H9 (cell line): ENCODE measurements around the gene MGAT5. TPM values are rescaled to one million over a fixed set of nuclear protein-coding genes. Genes with fewer than 3 reads are reported as not detected.

Experiments
- DNase-seq: peaks from one replicate; pipeline ENCODE4 v3.0.0-alpha.2; 2017
- H2AFZ ChIP-seq: one replicate; pipeline ENCODE4 v1.6.1; 2013; ENCODE audit warnings: mild to moderate bottlenecking, low read length, control low read depth, moderate library complexity
- H2AK5ac ChIP-seq: 2 replicates; pipeline ENCODE4 v1.6.1; 2013; ENCODE audit warnings: low read length, control low read depth, mixed read lengths; ENCODE audit not compliant: insufficient read length
- H2BK120ac ChIP-seq: one replicate; pipeline ENCODE4 v1.6.1; 2013; ENCODE audit warnings: low read depth, mild to moderate bottlenecking, low read length, control low read depth, inconsistent platforms; ENCODE audit not compliant: poor library complexity, severe bottlenecking
- H2BK12ac ChIP-seq: 2 replicates; pipeline ENCODE4 v1.6.1; 2013; ENCODE audit warnings: low read length, control low read depth, mixed read lengths, low read depth; ENCODE audit not compliant: insufficient read length
- H2BK15ac ChIP-seq: 2 replicates; pipeline ENCODE4 v1.6.1; 2013; ENCODE audit warnings: low read depth, low read length, control low read depth
- H2BK20ac ChIP-seq: one replicate; pipeline ENCODE4 v1.6.1; 2013; ENCODE audit warnings: low read depth, mild to moderate bottlenecking, low read length, control low read depth, inconsistent platforms; ENCODE audit not compliant: poor library complexity, severe bottlenecking
- H2BK5ac ChIP-seq: 2 replicates; pipeline ENCODE4 v1.6.1; 2013; ENCODE audit warnings: low read length, control low read depth, mixed read lengths; ENCODE audit not compliant: insufficient read length
- H3K14ac ChIP-seq: 2 replicates; pipeline ENCODE4 v1.6.1; 2013; ENCODE audit warnings: low read length, control low read depth; ENCODE audit not compliant: insufficient read depth
- H3K18ac ChIP-seq: 2 replicates; pipeline ENCODE4 v1.6.1; 2013; ENCODE audit warnings: low read depth, mild to moderate bottlenecking, mixed read lengths, low read length, control low read depth; ENCODE audit not compliant: insufficient read length
- H3K23ac ChIP-seq: 2 replicates; pipeline ENCODE4 v1.6.1; 2013; ENCODE audit warnings: low read length, control low read depth, mixed read lengths, low read depth; ENCODE audit not compliant: insufficient read length
- H3K23me2 ChIP-seq: 2 replicates; pipeline ENCODE4 v1.6.1; 2013; ENCODE audit warnings: low read depth, mild to moderate bottlenecking, mixed read lengths, low read length, control low read depth; ENCODE audit not compliant: insufficient read length, poor library complexity, severe bottlenecking
- H3K27ac ChIP-seq: 2 replicates; pipeline ENCODE4 v1.5.1; 2013; ENCODE audit warnings: low read length, control low read depth, mixed read lengths, low read depth; ENCODE audit not compliant: insufficient read length
- H3K27me3 ChIP-seq: 2 replicates; pipeline ENCODE4 v1.6.1; 2013; ENCODE audit warnings: low read length, control low read depth, inconsistent platforms; ENCODE audit not compliant: insufficient read depth
- H3K4ac ChIP-seq: 2 replicates; pipeline ENCODE4 v1.6.1; 2013; ENCODE audit warnings: low read depth, mild to moderate bottlenecking, control low read depth, inconsistent platforms, low read length, moderate library complexity
- H3K4me1 ChIP-seq: 2 replicates; pipeline ENCODE4 v1.6.1; 2013; ENCODE audit warnings: low read length, control low read depth, inconsistent platforms; ENCODE audit not compliant: insufficient read depth
- H3K4me2 ChIP-seq: 2 replicates; pipeline ENCODE4 v1.6.1; 2013; ENCODE audit warnings: low read length, control low read depth, mixed read lengths; ENCODE audit not compliant: insufficient read length, insufficient read depth
- H3K56ac ChIP-seq: 2 replicates; pipeline ENCODE4 v1.6.1; 2013; ENCODE audit warnings: low read depth, mild to moderate bottlenecking, mixed read lengths, low read length, control low read depth; ENCODE audit not compliant: insufficient read length
- H3K79me1 ChIP-seq: 2 replicates; pipeline ENCODE4 v1.6.1; 2013; ENCODE audit warnings: low read depth, mild to moderate bottlenecking, moderate library complexity, low read length, control low read depth, inconsistent platforms; ENCODE audit not compliant: insufficient read depth, poor library complexity, severe bottlenecking
- H3K79me2 ChIP-seq: 2 replicates; pipeline ENCODE4 v1.6.1; 2013; ENCODE audit warnings: low read length, control low read depth, inconsistent platforms; ENCODE audit not compliant: insufficient read depth
- H3K9ac ChIP-seq: 2 replicates; pipeline ENCODE4 v1.6.1; 2013; ENCODE audit warnings: low read length, control low read depth, mixed read lengths; ENCODE audit not compliant: insufficient read length; ENCODE audit errors: extremely low read depth
- H3K9me3 ChIP-seq: one replicate; pipeline ENCODE4 v1.6.1; 2013; ENCODE audit warnings: low read depth, low read length, inconsistent platforms; ENCODE audit not compliant: control insufficient read depth
- H3T11ph ChIP-seq: one replicate; pipeline ENCODE4 v1.6.1; 2013; ENCODE audit warnings: mild to moderate bottlenecking, low read length, control low read depth, inconsistent platforms
- H4K20me1 ChIP-seq: one replicate; pipeline ENCODE4 v1.6.1; 2013; ENCODE audit not compliant: control insufficient read depth, insufficient read length, insufficient read depth
- H4K5ac ChIP-seq: 2 replicates; pipeline ENCODE4 v1.6.1; 2013; ENCODE audit warnings: low read depth, mild to moderate bottlenecking, mixed read lengths, low read length, control low read depth; ENCODE audit not compliant: insufficient read length
- H4K8ac ChIP-seq: replicated peaks from 2 replicates; pipeline ENCODE4 v1.6.1; 2013; ENCODE audit warnings: low read length, control low read depth, mixed read lengths, low read depth; ENCODE audit not compliant: insufficient read length
- H4K91ac ChIP-seq: 2 replicates; pipeline ENCODE4 v1.6.1; 2013; ENCODE audit warnings: low read depth, mild to moderate bottlenecking, moderate library complexity, mixed read lengths, low read length, control low read depth; ENCODE audit not compliant: insufficient read length
- H3K27ac Mint-ChIP-seq, 3 experiments: 2 replicates in 2 of 3; 3 replicates in 1 of 3; pipeline ENCODE4 v1.8.0; 2020 to 2021; ENCODE audit warnings: mixed read lengths in 3 of 3, mild to moderate bottlenecking in 1 of 3, moderate library complexity in 1 of 3
- H3K27me3 Mint-ChIP-seq: 2 replicates; pipeline ENCODE4 v1.8.0; 2021; ENCODE audit warnings: low read depth, mild to moderate bottlenecking, moderate library complexity, mixed read lengths
- H3K36me3 Mint-ChIP-seq, 3 experiments: 2 replicates in 2 of 3; 3 replicates in 1 of 3; pipeline ENCODE4 v1.8.0; 2020 to 2021; ENCODE audit warnings: low read depth in 3 of 3, mixed read lengths in 3 of 3; ENCODE audit not compliant: insufficient read depth in 1 of 3
- H3K4me1 Mint-ChIP-seq, 2 experiments: 2 replicates each; pipeline ENCODE4 v1.8.0; 2020; ENCODE audit warnings: mixed read lengths in 2 of 2
- H3K4me3 Mint-ChIP-seq, 2 experiments: 2 replicates in 1 of 2; 3 replicates in 1 of 2; pipeline ENCODE4 v1.8.0; 2020 to 2021; ENCODE audit warnings: mild to moderate bottlenecking in 2 of 2, mixed read lengths in 2 of 2, moderate library complexity in 1 of 2
- H3K9me3 Mint-ChIP-seq, 2 experiments: 2 replicates in 1 of 2; 3 replicates in 1 of 2; pipeline ENCODE4 v1.8.0; 2020; ENCODE audit warnings: mild to moderate bottlenecking in 2 of 2, mixed read lengths in 2 of 2, moderate library complexity in 1 of 2
- CTCF ChIP-seq: fragments of 200-600 bp; sonication (generic); conservative IDR thresholded peaks from 3 replicates; pipeline ENCODE4 v1.8.0; 2021; ENCODE audit warnings: antibody characterized with exemption, mild to moderate bottlenecking
- WGBS: extraction: QIAGEN DNeasy Blood & Tissue Kit; methylation state at CpG from one replicate; pipeline ENCODE4 v1.1.7; 2013; ENCODE audit warnings: missing lambda C conversion rate, low lambda C conversion rate, mixed read lengths; ENCODE audit not compliant: insufficient read length; ENCODE audit errors: extremely low coverage; 5-methylcytosine and 5-hydroxymethylcytosine counted together
- total RNA-seq: library from RNA; stranded (reverse); gene quantifications from 2 replicates; pipeline ENCODE4 v1.2.1, GENCODE V29; 2021

The MGAT5 gene
- total RNA-seq, 1 experiment from 2014 or later, result 25.7 TPM

GRCh38 chr2:134282629-134283400, 28.9 kb downstream of the MGAT5 start:
- Histone ChIP-seq H3K27me3 (no peaks in the 10 kb centered on the region), H2BK5ac (no peak overlapping the region), H3T11ph (no peak overlapping the region), H3K23ac (no peak overlapping the region), H2BK15ac (no peak overlapping the region), H3K23me2 (no peaks in the 10 kb centered on the region), H4K20me1 (no peaks in the 10 kb centered on the region), H3K18ac (no peak overlapping the region), H3K9me3 (no peaks in the 10 kb centered on the region), H3K27ac (no peak overlapping the region), H3K4me1 (no peaks in the 10 kb centered on the region), H2AFZ (no peak overlapping the region), H4K8ac (no peak overlapping the region), H3K4ac (no peak overlapping the region), H2BK20ac (no peak overlapping the region), H3K79me2 (no peaks in the 10 kb centered on the region), H2AK5ac (no peak overlapping the region), H2BK120ac (no peak overlapping the region), H2BK12ac (no peak overlapping the region), H3K9ac (no peak overlapping the region), H3K79me1 (no peaks in the 10 kb centered on the region), H4K5ac (no peak overlapping the region), H4K91ac (no peak overlapping the region), H3K56ac (no peak overlapping the region), H3K4me2 (no peak overlapping the region), H3K14ac (no peak overlapping the region)
- Mint-ChIP-seq H3K27me3 (peaks cover 6% of the 10 kb centered on the region), H3K36me3 (no peaks in the 10 kb centered on the region; a peak in 1 of 7 replicates), H3K9me3 (no peaks in the 10 kb centered on the region), H3K4me1 (peaks cover 0 to 4% of the 10 kb centered on the region in 2 experiments; a peak in 3 of 4 replicates), H3K4me3 (no peak overlapping the region), H3K27ac (no peak overlapping the region)
- TF ChIP-seq CTCF, result no peak
- no peak for DNase-seq
- WGBS, result no CpG with 5 or more reads among the region's 4 CpGs
